GM12864 (cell line): ENCODE measurements around the gene ASPRV1.

Experiments
- DNase-seq: peaks from one replicate; pipeline ENCODE4 v3.0.0-alpha.2; 2011; ENCODE audit warnings: low read depth
- H3K4me3 ChIP-seq: 2 replicates; pipeline ENCODE4 v1.5.1; 2011; ENCODE audit warnings: mild to moderate bottlenecking, low read depth, low read length, control low read depth
- CTCF ChIP-seq: IDR thresholded peaks from 2 replicates; pipeline ENCODE4 v1.5.1; 2011; ENCODE audit warnings: low read depth, mild to moderate bottlenecking, moderate library complexity, low read length, control low read depth, inconsistent platforms; ENCODE audit errors: missing control alignments

Gene ASPRV1

GRCh38 chr2:69977186-69977585 lies 15.8 kb upstream of the ASPRV1 start:
- H3K4me3 ChIP-seq = no peak overlapping the region
- no peak for DNase-seq
- TF ChIP-seq CTCF = no peak

- no peak for DNase-seq
- no peak overlapping the region for H3K4me3 ChIP-seq
- TF ChIP-seq CTCF = no peak
Measured at GRCh38 chr2:69975853-69976462, 14.5 kb upstream of the ASPRV1 start.

- H3K4me3 ChIP-seq = no peak overlapping the region
- DNase-seq = no peak
- TF ChIP-seq CTCF = no peak
Measured at GRCh38 chr2:69975136-69975852, 13.9 kb upstream of the ASPRV1 start.

- no peak for TF ChIP-seq CTCF
Measured at GRCh38 chr2:69973335-69973735, 11.9 kb upstream of the ASPRV1 start.

GRCh38 chr2:69972822-69973221 lies 11.4 kb upstream of the ASPRV1 start:
- no peak overlapping the region for H3K4me3 ChIP-seq
- no peak for DNase-seq
- no peak for TF ChIP-seq CTCF

More at GRCh38 chr2:69973335-69973735, 11.9 kb upstream of the ASPRV1 start:
- no peak for DNase-seq
- no peak overlapping the region for H3K4me3 ChIP-seq

GRCh38 chr2:69969991-69970390 lies 8.6 kb upstream of the ASPRV1 start:
- no peak for TF ChIP-seq CTCF

More at GRCh38 chr2:69969991-69970390, 8.6 kb upstream of the ASPRV1 start:
- H3K4me3 ChIP-seq = no peak overlapping the region
- DNase-seq = no peak
